NAMALWA (cell line): Measurements from ENCODE around the gene PDE3B.
"Not testable (repeated sequence)": the region's sequence is repeated elsewhere in the genome, so short reads cannot be mapped to it uniquely, and the experiment has no call there.

Experiments
- DNase-seq: peaks from one replicate; pipeline ENCODE4 v3.0.0-alpha.2; 2015; ENCODE audit warnings: low spot score

The PDE3B gene

GRCh38 chr11:14676068-14676467, 32.5 kb downstream of the PDE3B start:
- no peak for DNase-seq

- no peak for DNase-seq
Measured at GRCh38 chr11:14677146-14677545, 33.5 kb downstream of the PDE3B start.

- DNase-seq: no peak
Measured at GRCh38 chr11:14678350-14678749, 34.7 kb downstream of the PDE3B start.

GRCh38 chr11:14679662-14680061, 36.1 kb downstream of the PDE3B start:
- DNase-seq: no peak

GRCh38 chr11:14684234-14684915, 40.8 kb downstream of the PDE3B start:
- not testable (repeated sequence) for DNase-seq

GRCh38 chr11:14687456-14687855, 43.9 kb downstream of the PDE3B start:
- no peak for DNase-seq

GRCh38 chr11:14687943-14688627, 44.5 kb downstream of the PDE3B start:
- no peak for DNase-seq

GRCh38 chr11:14695656-14696055, 52.1 kb downstream of the PDE3B start:
- not testable (repeated sequence) for DNase-seq

GRCh38 chr11:14698771-14699170, 55.2 kb downstream of the PDE3B start:
- no peak for DNase-seq

- DNase-seq: no peak
Measured at GRCh38 chr11:14700593-14700992, 57.0 kb downstream of the PDE3B start.

- no peak for DNase-seq
Measured at GRCh38 chr11:14702760-14703159, 59.2 kb downstream of the PDE3B start.

- no peak for DNase-seq
Measured at GRCh38 chr11:14703731-14704130, 60.1 kb downstream of the PDE3B start.

GRCh38 chr11:14705067-14705466, 61.5 kb downstream of the PDE3B start:
- DNase-seq: no peak

GRCh38 chr11:14713496-14714244, 70.1 kb downstream of the PDE3B start:
- no peak for DNase-seq

- DNase-seq: not testable (repeated sequence)
Measured at GRCh38 chr11:14715669-14716068, 72.1 kb downstream of the PDE3B start.

- no peak for DNase-seq
Measured at GRCh38 chr11:14722496-14722895, 78.9 kb downstream of the PDE3B start.

- no peak for DNase-seq
Measured at GRCh38 chr11:14725150-14725549, 81.5 kb downstream of the PDE3B start.

- no peak for DNase-seq
Measured at GRCh38 chr11:14727215-14727614, 83.6 kb downstream of the PDE3B start.

- DNase-seq: no peak
Measured at GRCh38 chr11:14727746-14728145, 84.1 kb downstream of the PDE3B start.

- not testable (repeated sequence) for DNase-seq
Measured at GRCh38 chr11:14740539-14740938, 96.9 kb downstream of the PDE3B start.

- no peak for DNase-seq
Measured at GRCh38 chr11:14741195-14741594, 97.6 kb downstream of the PDE3B start.

GRCh38 chr11:14742849-14743559, 99.4 kb downstream of the PDE3B start:
- no peak for DNase-seq
